CD4-positive, alpha-beta T cell treated with Interleukin-6 for 4 hours (primary cell): ENCODE results near the gene SLC7A9.
"Not testable (repeated sequence)": the region's sequence is repeated elsewhere in the genome, so short reads cannot be mapped to it uniquely, and the experiment has no call there.

ENCODE experiments used
- DNase-seq: peaks from one replicate; pipeline ENCODE4 v3.0.0-alpha.2; 2020; ENCODE audit warnings: mixed read lengths

The SLC7A9 gene

DNA sequence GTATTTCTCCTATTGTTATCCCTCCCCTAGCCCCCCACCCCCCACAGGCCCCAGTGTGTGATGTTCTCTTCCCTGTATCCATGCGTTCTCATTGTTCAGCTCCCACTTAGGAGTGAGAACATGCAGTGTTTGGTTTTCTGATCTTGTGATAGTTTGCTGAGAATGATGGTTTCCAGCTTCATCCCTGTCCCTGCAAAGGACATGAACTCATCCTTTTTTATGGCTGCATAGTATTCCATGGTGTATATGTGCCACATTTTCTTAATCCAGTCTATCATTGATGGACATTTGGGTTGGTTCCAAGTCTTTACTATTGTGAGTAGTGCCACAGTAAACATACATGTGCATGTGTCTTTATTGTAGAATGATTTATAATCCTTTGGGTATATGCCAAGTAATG, 87.5 kb downstream of the SLC7A9 start:
- not testable (repeated sequence) for DNase-seq

DNA sequence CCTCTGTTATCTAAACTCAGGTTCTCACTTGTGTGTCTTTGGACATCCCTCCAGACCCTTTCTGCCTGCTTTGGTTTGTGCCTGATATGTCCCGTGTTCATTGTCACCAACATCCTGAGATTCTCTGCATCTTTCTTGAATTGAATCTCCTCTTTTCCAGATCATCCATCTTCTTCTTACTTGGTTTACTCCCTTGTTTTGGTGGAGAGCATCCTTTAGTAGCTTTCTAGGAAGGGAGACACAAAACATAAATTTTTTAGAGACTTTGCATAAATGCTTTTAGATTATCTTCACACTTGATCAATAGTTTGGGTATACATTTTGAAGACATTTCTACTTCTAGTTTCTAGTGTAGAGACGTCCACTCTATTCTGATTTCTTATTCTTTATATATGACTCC, 88.3 kb downstream of the SLC7A9 start:
- DNase-seq: no peak
